Mesothelial cell of epicardium (in vitro differentiated cells): ENCODE data around the gene MUC6. TPM values are rescaled to one million over a fixed set of nuclear protein-coding genes. Genes with fewer than 3 reads are reported as not detected.

Source experiments
- DNase-seq, 2 experiments: peaks; one replicate each; pipeline ENCODE4 v3.0.0; 2021; ENCODE audit warnings: low spot score in 2 of 2; ENCODE audit not compliant: unreplicated experiment in 2 of 2
- H3K27ac Mint-ChIP-seq: 2 replicates; pipeline ENCODE4 v1.8.0; 2021; ENCODE audit warnings: mixed read lengths
- H3K27me3 Mint-ChIP-seq: 2 replicates; pipeline ENCODE4 v1.8.0; 2021; ENCODE audit warnings: low read depth, mixed read lengths
- H3K36me3 Mint-ChIP-seq: 2 replicates; pipeline ENCODE4 v1.8.0; 2021; ENCODE audit warnings: mixed read lengths
- H3K4me1 Mint-ChIP-seq: 2 replicates; pipeline ENCODE4 v1.8.0; 2021; ENCODE audit warnings: mixed read lengths
- H3K4me3 Mint-ChIP-seq: 2 replicates; pipeline ENCODE4 v1.8.0; 2021; ENCODE audit warnings: mild to moderate bottlenecking, moderate library complexity, mixed read lengths
- H3K9me3 Mint-ChIP-seq: 2 replicates; pipeline ENCODE4 v1.8.0; 2021; ENCODE audit warnings: mixed read lengths
- CTCF ChIP-seq: fragments of 200-600 bp; sonication (generic); IDR thresholded peaks from one replicate; pipeline ENCODE4 v1.5.0; 2021; ENCODE audit warnings: antibody characterized with exemption; ENCODE audit not compliant: unreplicated experiment
- total RNA-seq: library from RNA; stranded (reverse); gene quantifications from 3 replicates; pipeline ENCODE4 v1.2.1, GENCODE V29; 2021

MUC6 gene
- total RNA-seq, 1 donor from 2014 or later, result not detected

- H3K9me3 Mint-ChIP-seq, result peaks cover 4% of the 10 kb centered on the region
These were observed 33.2 kb upstream of the MUC6 start for GRCh38 chr11:1069740-1070139.

GRCh38 chr11:1067812-1068496, 31.4 kb upstream of the MUC6 start:
- no peak for TF ChIP-seq CTCF
- Mint-ChIP-seq H3K27me3 (peaks cover 35% of the 10 kb centered on the region), H3K27ac (no peak overlapping the region), H3K9me3 (peaks cover 5% of the 10 kb centered on the region), H3K4me1 (peaks cover 8% of the 10 kb centered on the region), H3K36me3 (no peaks in the 10 kb centered on the region), H3K4me3 (no peak overlapping the region)
- DNase-seq, result no peak

More at GRCh38 chr11:1069740-1070139, 33.2 kb upstream of the MUC6 start:
- H3K4me1 Mint-ChIP-seq, result peaks cover 14% of the 10 kb centered on the region
- no peak overlapping the region for H3K27ac Mint-ChIP-seq
- DNase-seq, result no peak
- no peaks in the 10 kb centered on the region for H3K36me3 Mint-ChIP-seq
- no peak for TF ChIP-seq CTCF
- peaks cover 23% of the 10 kb centered on the region for H3K27me3 Mint-ChIP-seq
- no peak overlapping the region for H3K4me3 Mint-ChIP-seq

- no peak overlapping the region for H3K27ac Mint-ChIP-seq
- peaks cover 17% of the 10 kb centered on the region for H3K9me3 Mint-ChIP-seq
- peaks cover 43% of the 10 kb centered on the region for H3K27me3 Mint-ChIP-seq
- H3K4me3 Mint-ChIP-seq, result no peak overlapping the region
- H3K36me3 Mint-ChIP-seq, result no peaks in the 10 kb centered on the region
- DNase-seq, result no peak
- H3K4me1 Mint-ChIP-seq, result no peaks in the 10 kb centered on the region
- no peak for TF ChIP-seq CTCF
These were observed 27.6 kb upstream of the MUC6 start for GRCh38 chr11:1064167-1064566.

- H3K4me3 Mint-ChIP-seq, result no peak overlapping the region
- no peak overlapping the region for H3K27ac Mint-ChIP-seq
- H3K27me3 Mint-ChIP-seq, result peaks cover 46% of the 10 kb centered on the region
- H3K9me3 Mint-ChIP-seq, result peaks cover 17% of the 10 kb centered on the region
- no peaks in the 10 kb centered on the region for H3K4me1 Mint-ChIP-seq
- no peak for DNase-seq
- H3K36me3 Mint-ChIP-seq, result no peaks in the 10 kb centered on the region
- TF ChIP-seq CTCF, result no peak
These were observed 25.7 kb upstream of the MUC6 start for GRCh38 chr11:1062075-1062820.

- H3K27ac Mint-ChIP-seq, result no peak overlapping the region
- no peak for TF ChIP-seq CTCF
- no peaks in the 10 kb centered on the region for H3K4me1 Mint-ChIP-seq
- H3K27me3 Mint-ChIP-seq, result peaks cover 40% of the 10 kb centered on the region
- no peak overlapping the region for H3K4me3 Mint-ChIP-seq
- peaks cover 17% of the 10 kb centered on the region for H3K9me3 Mint-ChIP-seq
- DNase-seq, result no peak
- H3K36me3 Mint-ChIP-seq, result no peaks in the 10 kb centered on the region
These were observed 24.5 kb upstream of the MUC6 start for GRCh38 chr11:1060852-1061616.
